ENCODE measurements around the gene KCNMB1.

Gene KCNMB1, protein sequence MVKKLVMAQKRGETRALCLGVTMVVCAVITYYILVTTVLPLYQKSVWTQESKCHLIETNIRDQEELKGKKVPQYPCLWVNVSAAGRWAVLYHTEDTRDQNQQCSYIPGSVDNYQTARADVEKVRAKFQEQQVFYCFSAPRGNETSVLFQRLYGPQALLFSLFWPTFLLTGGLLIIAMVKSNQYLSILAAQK

DNA sequence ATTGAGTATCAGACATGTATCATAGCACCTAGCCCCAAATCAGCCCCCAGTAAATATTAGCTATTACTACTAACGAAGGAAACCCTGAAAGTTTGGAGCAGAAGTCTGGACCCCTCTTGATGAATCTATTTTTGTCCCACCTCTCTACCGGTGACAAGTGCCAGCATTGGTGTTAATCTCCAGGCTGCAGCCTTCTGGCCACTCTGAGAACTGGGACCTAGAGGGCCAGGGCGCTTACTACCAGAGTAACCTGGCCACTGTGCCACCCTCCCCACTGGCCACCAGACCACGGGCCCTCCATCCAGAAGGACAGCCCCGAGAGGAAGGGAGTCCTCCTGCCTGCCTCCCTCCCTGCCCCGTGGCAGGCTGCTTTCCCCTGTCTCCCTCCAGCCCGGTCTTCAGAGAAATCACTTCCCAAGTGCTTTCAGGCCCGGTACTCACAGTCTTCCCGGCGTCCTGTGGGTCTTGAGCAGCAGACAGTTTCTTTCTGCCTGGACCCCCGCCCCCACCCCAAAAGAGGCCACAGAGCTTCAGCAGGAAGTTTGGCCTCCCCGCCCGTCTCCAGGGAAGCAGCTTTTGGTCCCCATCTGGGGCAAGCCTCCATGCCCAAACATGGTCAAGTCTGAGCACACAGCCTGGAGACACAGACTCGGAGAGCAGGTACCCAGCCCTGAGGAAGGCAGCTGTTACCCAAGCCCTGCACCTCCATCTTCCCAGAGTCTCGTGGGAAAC, at the start of gene KCNMB1:
TSS of gene KCNMB1 (minus strand) at position 550 of the 732 bp plus-strand sequence. CDS start 3,920 bp downstream, outside the sequence.
- DNase-seq: no peak

DNA sequence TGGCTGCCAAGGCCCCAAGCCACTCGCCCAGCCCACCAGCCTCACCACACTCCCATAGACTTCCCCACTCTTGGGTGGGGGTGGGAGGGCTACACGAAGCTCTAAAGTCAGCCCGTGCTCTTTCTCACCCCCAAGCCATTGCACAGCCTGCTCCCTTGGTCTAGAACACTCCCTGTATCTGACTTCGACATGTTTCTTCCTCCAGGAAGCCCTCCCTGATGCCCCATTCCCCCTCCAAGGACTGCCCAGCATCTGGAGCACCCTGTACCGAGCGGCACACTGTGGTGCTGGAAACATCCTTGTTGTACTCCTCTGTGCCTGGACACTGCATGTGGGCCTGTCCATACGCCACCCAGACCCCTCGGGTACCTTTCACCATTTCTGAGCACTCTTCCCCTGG, 49.4 kb upstream of the KCNMB1 start:
- no peak for DNase-seq

DNA sequence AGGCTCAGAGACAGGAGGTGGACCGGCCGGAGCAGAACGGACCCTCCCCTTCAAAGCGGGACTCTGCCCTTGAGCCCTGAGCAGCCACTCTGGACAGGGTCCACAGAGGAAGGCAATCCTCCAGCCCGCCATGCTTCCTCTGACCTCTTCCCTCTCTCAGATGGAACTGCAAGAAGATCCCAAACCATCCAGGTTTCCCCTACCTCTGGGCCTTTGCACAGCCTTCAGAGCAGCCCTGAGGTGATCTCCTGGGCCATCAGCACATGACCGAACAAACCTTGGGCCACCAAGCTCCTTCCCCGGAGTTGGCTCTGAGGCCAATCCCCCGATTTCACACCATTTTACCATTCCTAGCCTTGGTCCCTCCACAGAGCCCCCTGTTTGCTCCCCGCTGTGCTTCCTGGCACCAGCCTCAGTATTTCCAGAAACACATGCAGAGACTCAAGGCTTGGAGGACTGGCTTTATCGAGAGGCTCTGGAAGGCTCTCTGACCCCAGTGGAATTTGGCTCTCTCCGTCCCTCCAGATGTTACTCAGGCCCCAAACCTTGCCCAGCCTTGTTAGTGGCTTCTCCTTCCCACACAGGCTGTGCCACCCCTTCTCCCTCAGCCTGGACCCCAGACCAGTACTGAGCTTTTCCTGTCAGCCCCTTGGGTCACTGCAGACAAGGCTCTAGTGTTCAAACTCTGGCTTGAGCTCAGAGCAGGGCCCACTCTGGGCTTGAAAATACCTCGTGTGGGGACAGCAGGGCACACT, 48.6 kb upstream of the KCNMB1 start:
- no peak for DNase-seq

DNA sequence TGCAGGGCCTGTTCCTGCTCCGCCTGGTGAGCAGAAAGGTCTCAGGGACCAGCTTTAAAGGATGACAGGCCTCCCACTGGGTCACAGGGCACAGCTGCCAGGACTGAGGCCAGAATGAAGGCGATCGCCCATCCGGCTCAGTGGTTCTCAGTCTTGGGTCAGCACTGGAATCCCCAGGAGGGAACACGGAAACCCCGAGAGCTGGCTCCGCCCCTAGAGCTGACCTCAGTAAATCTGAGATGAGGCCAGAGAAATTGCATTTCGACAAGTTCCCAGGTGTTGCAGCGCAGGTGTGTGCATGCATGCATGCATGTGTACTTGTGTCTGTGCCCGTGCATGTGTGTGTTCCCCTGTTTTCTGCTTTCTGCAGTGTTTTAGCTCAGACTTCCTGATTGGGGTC, 47.2 kb upstream of the KCNMB1 start:
- peak; percentile 31 for DNase-seq

DNA sequence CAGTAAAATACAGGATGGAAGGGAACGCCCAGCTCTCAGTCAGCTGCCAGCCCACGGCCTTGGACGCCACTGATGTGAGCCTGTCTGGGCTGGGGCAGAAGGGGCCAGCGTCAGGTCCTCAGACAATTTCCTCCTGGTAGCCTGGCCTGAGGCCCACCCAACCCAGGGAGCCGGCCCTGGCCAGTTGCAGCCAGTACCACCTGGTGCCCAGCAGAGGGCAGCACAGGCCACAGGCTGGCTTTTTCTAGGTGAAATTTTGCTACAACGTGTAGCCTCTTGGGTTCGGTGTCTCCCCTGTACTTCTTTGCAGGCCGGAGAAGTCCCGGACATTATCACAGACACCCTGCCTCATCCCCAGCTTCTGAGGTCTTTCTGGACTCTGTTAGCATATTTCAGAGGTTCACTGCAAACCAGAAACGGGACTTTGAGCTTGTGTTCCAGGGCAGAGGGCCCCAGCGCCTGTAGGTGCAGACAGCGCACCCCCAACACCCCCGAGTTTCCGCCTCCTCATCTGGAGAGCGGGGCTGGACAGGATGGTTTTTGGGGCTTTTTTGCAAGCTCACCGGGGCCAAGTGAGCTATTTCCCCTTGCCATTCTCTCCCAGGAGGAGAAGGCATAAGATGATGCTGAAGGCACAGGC, 45.9 kb upstream of the KCNMB1 start:
- DNase-seq: peak; percentile 57

DNA sequence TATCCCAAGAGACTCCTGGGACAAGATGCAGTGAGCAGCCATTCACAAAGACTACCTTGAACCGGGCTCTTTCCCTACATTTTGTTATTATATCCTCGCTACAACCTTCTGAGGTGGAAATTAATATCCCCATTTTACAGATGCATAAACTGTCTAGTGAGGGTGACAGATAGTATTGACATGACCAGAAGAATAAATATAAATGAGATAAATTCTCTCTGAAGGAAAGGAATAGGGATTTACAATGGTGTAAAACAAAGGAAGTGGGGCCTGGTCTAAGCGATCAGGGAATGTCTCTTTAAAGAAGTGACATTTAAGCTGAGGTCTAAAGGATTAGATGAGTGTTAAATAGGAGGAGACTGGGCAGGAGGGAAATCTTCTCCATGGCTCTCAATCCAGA, 43.5 kb upstream of the KCNMB1 start:
- no peak for DNase-seq

DNA sequence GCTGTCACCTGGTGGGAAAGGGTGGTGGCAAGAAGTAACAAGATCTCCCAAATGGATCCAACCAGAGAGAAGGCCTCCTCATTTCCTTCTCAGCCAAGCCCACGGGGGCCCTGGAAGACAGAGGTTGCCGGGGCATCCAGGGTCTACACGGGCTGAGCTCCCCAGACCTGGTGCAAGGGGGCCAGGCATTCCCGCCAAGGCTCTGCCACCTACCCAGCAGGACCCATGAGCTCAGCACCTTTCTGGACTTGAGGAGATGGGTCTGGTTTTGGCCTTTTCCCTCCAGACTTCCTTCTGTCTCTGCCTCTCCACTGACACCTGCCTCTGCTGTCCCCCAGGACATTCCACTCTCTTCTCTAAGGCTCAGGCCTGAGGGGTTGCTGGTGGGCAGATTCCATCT, 42.4 kb upstream of the KCNMB1 start:
- no peak for DNase-seq

DNA sequence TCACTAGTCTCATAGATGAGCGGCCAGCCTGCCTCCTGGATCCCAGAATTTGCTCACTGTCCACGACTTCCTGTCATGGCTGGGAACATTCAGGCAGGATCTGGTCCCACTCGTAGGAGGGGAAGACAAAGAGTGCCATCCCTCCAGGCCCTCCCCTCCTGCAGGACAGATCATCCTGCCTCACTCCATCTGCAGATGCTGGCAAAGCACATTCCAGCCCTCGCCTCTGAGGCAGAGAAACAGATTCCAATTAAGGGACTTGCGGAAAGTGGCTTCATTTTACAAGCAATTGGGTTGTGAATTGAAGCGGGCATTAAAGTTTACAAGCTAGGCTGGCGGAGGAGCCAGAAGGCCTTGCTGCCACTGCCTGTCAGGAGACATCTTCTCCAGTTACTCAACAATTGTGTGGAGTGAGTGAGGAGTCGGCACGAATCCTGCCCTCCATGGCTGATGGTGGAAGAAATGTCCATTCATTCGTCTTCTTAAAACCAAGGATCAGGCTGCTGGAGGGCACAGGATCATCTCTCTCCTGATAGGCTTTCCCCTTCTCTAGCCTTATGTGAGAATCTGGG, 41.8 kb upstream of the KCNMB1 start:
- DNase-seq: no peak

DNA sequence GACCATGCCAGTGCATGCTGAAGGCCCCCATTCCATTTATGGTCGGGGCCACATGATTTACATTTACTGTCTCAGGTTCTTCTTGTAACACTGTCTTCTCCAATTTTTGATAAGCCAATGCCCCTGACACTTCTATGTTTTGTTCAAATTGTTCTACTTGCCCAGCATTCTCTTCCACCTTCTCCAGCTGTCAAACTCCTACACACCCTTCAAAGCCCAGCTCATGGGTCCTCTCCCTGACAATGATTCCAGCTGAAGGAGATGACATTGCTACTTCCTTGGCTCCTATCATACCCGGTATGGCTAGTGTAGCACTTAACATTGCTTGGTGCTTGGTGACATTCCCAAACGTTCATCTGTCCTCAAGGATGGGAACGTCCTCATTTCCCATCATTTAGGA, 41.1 kb upstream of the KCNMB1 start:
- DNase-seq: no peak

DNA sequence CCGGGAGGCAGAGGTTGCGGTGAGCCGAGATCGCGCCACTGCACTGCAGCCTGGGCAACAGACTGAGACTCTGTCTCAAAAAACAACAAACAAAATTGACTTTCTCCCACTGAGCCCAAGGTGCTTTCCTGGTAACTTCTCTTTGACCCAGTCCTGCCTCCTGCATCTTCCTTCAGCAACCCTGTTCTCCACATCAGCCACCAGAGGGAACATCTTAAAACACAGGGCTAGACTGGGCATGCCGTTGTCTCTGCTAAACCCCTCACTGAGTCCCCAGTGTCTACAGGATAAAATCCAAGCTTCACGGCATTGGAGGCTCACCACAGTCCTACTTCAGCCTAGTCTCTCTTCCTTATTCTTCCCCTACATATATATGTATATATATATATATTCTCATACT, 39.8 kb upstream of the KCNMB1 start:
- DNase-seq: no peak

DNA sequence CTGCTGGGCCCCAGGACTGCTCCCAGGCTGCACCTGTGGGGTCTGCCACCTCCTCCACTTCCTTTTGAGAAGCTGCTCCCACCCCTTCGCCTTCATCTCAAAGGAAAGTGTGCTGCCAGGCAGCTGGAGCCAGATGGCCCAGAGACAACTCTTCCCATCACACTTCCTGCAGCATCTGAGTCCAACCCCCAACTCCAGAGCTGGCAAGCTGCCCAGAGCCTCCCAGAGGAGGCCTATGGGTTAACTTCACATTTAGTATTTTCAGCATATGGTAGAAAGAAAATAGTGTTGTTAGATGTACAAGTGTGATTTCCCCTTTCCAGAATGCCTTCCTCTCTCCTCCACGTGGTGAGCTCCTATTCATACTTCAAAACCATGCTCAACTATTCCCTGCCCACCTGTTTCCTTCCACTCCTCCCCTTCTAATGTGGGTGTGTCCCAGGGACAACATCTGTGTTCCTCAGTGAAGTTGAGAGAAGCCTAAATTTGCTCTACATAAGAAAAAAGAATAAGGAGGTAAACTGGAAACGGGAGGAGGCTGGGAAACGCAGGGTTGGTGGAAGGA, 38.6 kb upstream of the KCNMB1 start:
- DNase-seq: no peak

DNA sequence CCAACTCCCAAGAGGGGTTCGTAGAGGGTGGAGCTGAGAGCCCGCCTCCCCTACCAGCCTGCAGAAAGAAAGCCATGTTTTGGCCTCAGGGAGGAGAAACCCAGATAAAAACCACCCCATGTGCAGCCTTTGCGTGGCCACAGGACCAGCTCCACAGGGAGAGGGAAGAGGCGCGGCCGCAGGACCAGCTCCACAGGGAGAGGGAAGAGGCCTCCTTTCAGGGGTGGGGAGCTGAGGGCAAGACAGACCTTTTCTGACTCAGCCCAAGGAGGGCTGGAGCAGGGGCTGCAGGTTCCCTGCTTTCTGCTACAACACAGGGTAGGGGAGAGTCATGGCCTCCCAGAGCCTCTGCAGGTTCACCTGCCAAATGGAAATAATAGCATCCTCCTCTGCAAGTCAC, 37.6 kb upstream of the KCNMB1 start:
- DNase-seq: no peak

DNA sequence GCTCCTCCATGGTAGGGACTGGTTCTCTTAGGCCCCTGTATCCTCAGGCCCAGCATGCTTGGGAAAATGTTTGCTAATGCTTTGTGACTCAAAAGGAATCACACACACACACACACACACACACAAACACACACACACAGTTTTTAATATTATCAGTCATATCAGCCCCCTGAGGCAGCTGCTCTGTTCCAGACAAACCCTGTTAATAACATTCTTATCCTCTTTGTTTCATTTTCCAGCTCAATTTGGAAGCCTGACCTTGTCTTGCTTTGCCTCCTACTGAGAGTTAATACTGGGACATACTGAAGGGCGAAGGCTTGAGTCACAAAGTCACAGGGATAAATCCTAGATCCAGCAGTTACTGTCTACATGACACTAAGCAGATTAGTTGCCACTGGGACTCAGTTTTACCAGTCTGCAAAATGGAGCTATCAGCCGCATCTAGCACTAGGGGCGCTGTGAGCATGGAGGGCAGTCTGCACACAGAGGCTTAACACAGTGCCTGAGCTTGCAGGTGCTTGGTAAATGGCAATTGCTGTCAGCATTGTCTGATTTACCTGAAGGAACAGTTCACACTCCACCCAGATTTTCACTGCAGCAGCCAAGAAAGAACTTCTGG, 37.1 kb upstream of the KCNMB1 start:
- no peak for DNase-seq

DNA sequence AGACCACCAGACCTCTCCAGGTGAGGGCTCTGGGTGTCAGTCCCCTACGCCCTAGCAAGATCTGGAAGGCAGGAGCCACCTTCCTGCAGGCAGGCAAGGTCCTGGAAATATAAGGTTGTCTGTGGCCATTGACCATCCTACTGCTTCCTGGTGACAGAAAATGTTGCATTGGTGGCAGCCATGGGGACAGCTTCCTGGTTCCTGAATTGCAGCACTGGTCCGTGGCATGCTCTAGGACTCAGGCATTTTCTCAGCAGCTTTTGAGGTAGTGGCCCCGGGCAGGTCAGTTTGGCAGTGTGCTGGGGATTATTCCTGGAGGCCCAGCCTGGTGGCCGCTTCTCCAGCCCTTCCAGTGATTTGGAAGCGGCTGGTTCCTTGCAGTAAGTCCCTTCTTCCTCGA, 36.6 kb upstream of the KCNMB1 start:
- no peak for DNase-seq

DNA sequence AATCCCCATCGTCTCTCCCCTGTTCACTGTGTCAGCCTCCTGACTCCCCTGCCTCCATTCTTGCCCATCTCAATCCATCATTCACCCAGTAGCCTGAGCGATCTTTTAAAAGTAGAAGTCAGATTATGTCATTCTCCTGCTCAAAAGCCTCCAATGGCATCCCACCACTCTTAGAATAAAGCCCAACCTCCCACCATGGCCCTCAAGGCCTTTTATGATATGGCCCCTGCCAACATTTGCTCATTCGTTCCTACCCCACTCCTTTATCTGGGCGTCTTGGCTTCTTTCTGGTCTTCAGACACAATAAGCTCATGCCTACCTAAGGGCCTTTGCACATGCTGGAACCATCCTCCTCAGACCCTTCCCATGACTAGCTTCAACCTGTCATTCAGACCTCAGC, 35.5 kb upstream of the KCNMB1 start:
- no peak for DNase-seq

DNA sequence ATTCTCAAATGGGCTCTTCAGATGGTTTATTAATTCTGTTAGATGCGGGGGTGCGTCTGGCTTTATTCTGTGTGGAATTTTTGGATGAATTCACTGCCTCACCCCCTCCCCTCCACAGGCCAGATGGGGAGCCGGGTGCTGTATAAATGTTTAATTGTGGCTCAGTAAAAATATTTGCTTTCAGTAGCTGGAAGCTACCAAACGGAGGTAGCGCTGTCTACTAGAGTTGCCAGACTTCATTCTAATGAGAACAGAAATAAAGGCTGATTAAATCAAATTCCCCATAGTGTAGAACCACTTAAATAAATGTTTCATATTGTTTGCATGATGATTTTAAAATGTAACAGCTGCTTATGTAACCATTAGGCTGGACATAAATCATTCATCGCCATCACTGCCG, 34.5 kb upstream of the KCNMB1 start:
- no peak for DNase-seq

DNA sequence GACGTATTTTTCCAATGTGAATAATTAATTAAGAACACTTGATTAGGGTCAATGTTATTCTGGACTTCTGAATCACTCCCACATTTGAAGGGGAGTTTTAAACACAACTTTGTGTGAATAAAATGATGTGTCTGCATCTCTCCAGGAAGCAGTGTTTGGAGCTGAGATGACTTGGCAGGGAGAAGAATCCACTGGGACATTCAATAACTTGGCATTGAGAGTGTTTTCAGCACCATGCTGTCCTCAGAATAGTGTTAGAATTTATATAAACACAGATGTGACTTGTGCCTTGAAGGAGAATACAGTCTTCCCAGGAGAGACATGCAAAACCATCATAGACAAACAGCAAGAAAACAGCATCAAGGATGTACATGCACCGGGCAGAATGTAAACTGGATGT, 32.7 kb upstream of the KCNMB1 start:
- DNase-seq: no peak

DNA sequence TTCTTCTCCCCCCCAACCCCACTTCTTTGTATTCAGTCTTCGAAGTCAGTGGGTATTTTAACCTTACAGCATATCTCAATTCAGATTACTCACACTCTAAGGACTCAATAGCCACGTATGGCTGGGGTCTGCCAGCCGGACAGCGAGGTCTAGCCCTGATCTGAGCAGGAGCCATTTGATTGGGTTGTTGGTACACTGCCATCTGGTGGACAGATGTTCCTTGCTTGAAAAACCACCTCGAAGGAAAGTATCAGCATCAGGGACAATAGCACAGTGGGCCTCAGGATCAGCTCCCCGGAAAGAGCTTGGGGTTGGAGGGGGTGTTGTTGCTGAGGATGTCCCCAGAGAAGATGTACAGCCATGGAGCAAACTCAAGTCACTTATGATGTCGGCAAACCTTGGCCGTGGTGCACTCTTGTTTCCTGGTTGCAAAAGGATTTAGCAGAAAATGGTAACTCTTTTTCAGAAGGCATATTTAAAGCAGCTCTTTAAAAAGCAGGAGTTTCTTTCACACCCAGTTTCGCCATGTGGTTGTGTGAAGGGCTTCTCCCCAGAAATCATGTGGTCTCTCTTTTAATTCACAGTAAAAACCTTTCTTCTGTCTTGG, 31.7 kb upstream of the KCNMB1 start:
- DNase-seq: peak; percentile 75

DNA sequence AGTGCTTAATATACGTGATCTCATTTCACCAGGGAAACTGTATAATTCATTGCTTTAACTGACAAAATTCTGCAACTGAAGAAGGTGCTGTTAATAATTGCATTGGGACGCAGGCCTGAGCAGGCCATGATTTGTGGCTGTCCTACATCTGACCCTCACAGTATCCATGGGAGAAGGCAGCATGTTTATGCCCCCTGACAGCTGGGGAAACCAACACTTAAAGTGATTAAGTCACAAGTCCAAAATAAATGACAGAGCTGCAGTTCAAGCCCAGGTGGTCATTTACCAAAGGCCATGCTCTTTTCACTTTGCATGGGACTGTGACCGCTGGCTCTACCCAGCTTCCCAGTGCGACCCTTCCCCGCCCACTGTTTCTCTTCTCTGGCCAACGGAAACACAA, 30.5 kb upstream of the KCNMB1 start:
- no peak for DNase-seq

DNA sequence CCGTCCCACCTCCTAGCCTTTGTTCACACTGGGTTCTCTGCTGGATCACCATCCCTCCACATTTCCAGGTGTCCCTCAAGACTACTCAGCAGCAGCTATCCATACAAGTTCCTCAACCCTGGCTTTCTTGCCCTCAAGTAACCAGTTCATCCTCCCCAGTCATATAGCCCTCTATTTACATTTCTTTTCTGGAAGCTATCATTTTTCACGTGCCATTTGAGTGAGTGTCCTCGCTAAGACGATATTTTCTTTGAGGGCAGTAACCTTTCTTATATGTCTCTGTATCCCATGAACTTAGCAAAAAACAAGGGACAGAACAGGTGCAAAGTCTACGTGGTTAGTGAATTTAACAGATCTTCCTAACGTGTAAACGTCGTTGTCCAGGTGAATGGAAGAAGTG, 29.6 kb upstream of the KCNMB1 start:
- no peak for DNase-seq

DNA sequence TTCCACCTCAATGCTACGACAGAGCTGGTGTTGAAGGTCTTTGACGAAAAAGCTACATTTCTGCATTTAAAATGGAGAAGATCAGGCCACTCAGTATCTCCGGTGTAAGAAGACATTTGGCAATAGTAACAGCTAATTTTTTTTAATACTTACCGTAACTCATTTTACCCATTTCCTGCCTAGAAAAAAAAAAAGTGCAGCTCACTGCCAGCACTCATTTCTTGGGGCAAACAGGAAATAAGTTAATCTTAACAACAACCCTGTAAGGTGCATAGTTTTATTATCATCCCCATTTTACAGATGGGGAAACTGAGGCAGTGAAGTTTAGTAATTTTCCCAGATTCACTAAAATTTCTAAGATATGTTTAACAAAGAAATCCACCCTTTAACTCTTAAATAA, 27.4 kb upstream of the KCNMB1 start:
- DNase-seq: no peak

DNA sequence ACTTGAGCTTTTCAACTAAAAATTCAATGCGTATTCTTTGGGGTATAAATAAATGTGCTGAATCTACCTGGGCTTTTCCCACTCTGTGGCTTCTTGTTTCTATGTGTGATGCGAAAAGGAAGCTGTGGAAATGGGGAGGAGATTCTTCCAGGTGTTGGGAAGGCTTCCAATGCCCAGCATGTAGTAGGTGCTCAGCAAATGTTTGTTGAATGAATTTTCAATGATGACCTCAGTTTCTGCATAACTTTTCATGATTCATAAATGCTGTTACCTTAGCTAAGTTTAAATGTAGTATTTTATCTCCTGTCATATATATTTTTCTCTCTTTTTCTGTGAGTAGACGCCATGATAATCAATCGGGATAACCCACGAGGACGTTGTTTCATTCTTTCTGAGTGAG, 25.6 kb upstream of the KCNMB1 start:
- DNase-seq: no peak

All from inflammatory macrophage treated with lipopolysaccharide for 4 hours (primary cell).